ENCODE measurements around the gene FOXK1.
"Not testable (repeated sequence)": the region's sequence is repeated elsewhere in the genome, so short reads cannot be mapped to it uniquely, and the experiment has no call there.

FOXK1 gene

GRCh38 chr7:4787947-4788626 lies 106.0 kb downstream of the FOXK1 start:
- DNase-seq: no peak

- no peak for DNase-seq
These were observed 106.6 kb downstream of the FOXK1 start for GRCh38 chr7:4788627-4789189.

GRCh38 chr7:4789194-4790077 lies 107.3 kb downstream of the FOXK1 start:
- DNase-seq: no peak

GRCh38 chr7:4790078-4790465 lies 108.0 kb downstream of the FOXK1 start:
- DNase-seq: no peak

- DNase-seq: no peak
These were observed 108.5 kb downstream of the FOXK1 start for GRCh38 chr7:4790516-4790991.

GRCh38 chr7:4791101-4791737 lies 109.1 kb downstream of the FOXK1 start:
- no peak for DNase-seq

- DNase-seq: no peak
These were observed 109.8 kb downstream of the FOXK1 start for GRCh38 chr7:4791738-4792536.

GRCh38 chr7:4792537-4793126 lies 110.5 kb downstream of the FOXK1 start:
- DNase-seq: no peak

- not testable (repeated sequence) for DNase-seq
These were observed 111.4 kb downstream of the FOXK1 start for GRCh38 chr7:4793385-4793993.

- not testable (repeated sequence) for DNase-seq
These were observed 112.1 kb downstream of the FOXK1 start for GRCh38 chr7:4794171-4794570.

- no peak for DNase-seq
These were observed 112.7 kb downstream of the FOXK1 start for GRCh38 chr7:4794591-4795350.

- DNase-seq: no peak
These were observed 114.4 kb downstream of the FOXK1 start for GRCh38 chr7:4796453-4796852.

- no peak for DNase-seq
These were observed 116.0 kb downstream of the FOXK1 start for GRCh38 chr7:4797858-4798705.

GRCh38 chr7:4798706-4799235 lies 116.7 kb downstream of the FOXK1 start:
- no peak for DNase-seq

- no peak for DNase-seq
These were observed 117.6 kb downstream of the FOXK1 start for GRCh38 chr7:4799508-4800268.

- DNase-seq: no peak
These were observed 118.4 kb downstream of the FOXK1 start for GRCh38 chr7:4800487-4800886.

- no peak for DNase-seq
These were observed 119.1 kb downstream of the FOXK1 start for GRCh38 chr7:4800926-4801838.

GRCh38 chr7:4801839-4802231 lies 119.7 kb downstream of the FOXK1 start:
- DNase-seq: no peak
